ENCODE data around the gene KLHL5.
"Not testable (repeated sequence)": the region's sequence is repeated elsewhere in the genome, so short reads cannot be mapped to it uniquely, and the experiment has no call there.

KLHL5 gene

GRCh38 chr4:39062094-39062769, at the start of gene KLHL5:
Gene KLHL5 (plus strand): TSS chr4:39062232. CDS start chr4:39062653, 421 bp downstream.
- no peak for DNase-seq

GRCh38 chr4:39014028-39014427, 48.0 kb upstream of the KLHL5 start:
- DNase-seq: no peak

- no peak for DNase-seq
Measured at GRCh38 chr4:39020130-39020529, 41.9 kb upstream of the KLHL5 start.

GRCh38 chr4:39021631-39022030, 40.4 kb upstream of the KLHL5 start:
- DNase-seq: no peak

GRCh38 chr4:39022241-39022640, 39.8 kb upstream of the KLHL5 start:
- DNase-seq: no peak

- no peak for DNase-seq
Measured at GRCh38 chr4:39023059-39023458, 39.0 kb upstream of the KLHL5 start.

GRCh38 chr4:39024311-39024865, 37.6 kb upstream of the KLHL5 start:
- DNase-seq: no peak

- no peak for DNase-seq
Measured at GRCh38 chr4:39025552-39026085, 36.4 kb upstream of the KLHL5 start.

- DNase-seq: no peak
Measured at GRCh38 chr4:39026096-39026495, 35.9 kb upstream of the KLHL5 start.

- no peak for DNase-seq
Measured at GRCh38 chr4:39029752-39030694, 32.0 kb upstream of the KLHL5 start.

- DNase-seq: no peak
Measured at GRCh38 chr4:39030725-39031124, 31.3 kb upstream of the KLHL5 start.

GRCh38 chr4:39031590-39032020, 30.4 kb upstream of the KLHL5 start:
- not testable (repeated sequence) for DNase-seq

- no peak for DNase-seq
Measured at GRCh38 chr4:39032218-39033085, 29.6 kb upstream of the KLHL5 start, which contains the start of gene TMEM156. Gene TMEM156 (minus strand): TSS chr4:39032409. CDS start chr4:39032313, 96 bp downstream.

- no peak for DNase-seq
Measured at GRCh38 chr4:39036172-39036571, 25.9 kb upstream of the KLHL5 start.

- no peak for DNase-seq
Measured at GRCh38 chr4:39037491-39037825, 24.6 kb upstream of the KLHL5 start.

GRCh38 chr4:39037941-39038340, 24.1 kb upstream of the KLHL5 start:
- no peak for DNase-seq

GRCh38 chr4:39039108-39039507, 22.9 kb upstream of the KLHL5 start:
- DNase-seq: no peak

- DNase-seq: no peak
Measured at GRCh38 chr4:39042366-39042765, 19.7 kb upstream of the KLHL5 start.

- no peak for DNase-seq
Measured at GRCh38 chr4:39043058-39043860, 18.8 kb upstream of the KLHL5 start.

- DNase-seq: no peak
Measured at GRCh38 chr4:39043861-39044363, 18.1 kb upstream of the KLHL5 start.

- no peak for DNase-seq
Measured at GRCh38 chr4:39044364-39044955, 17.6 kb upstream of the KLHL5 start.
